Nephron (organoid): ENCODE results near the gene EPHA7.

ENCODE experiments used
- H3K27ac Mint-ChIP-seq, 3 experiments: 2 replicates each; pipeline ENCODE4 v1.8.0; 2020; ENCODE audit warnings: mixed read lengths in 3 of 3, mild to moderate bottlenecking in 2 of 3, moderate library complexity in 1 of 3
- H3K27me3 Mint-ChIP-seq: 2 replicates; pipeline ENCODE4 v1.8.0; 2021; ENCODE audit warnings: low read depth, mild to moderate bottlenecking, moderate library complexity, mixed read lengths
- H3K36me3 Mint-ChIP-seq: 2 replicates; pipeline ENCODE4 v1.8.0; 2020; ENCODE audit warnings: low read depth, mixed read lengths
- H3K4me1 Mint-ChIP-seq: 2 replicates; pipeline ENCODE4 v1.8.0; 2020; ENCODE audit warnings: mixed read lengths
- H3K4me3 Mint-ChIP-seq, 3 experiments: 2 replicates each; pipeline ENCODE4 v1.8.0; 2020; ENCODE audit warnings: mild to moderate bottlenecking in 3 of 3, mixed read lengths in 3 of 3, moderate library complexity in 2 of 3
- H3K9me3 Mint-ChIP-seq: 2 replicates; pipeline ENCODE4 v1.8.0; 2020; ENCODE audit warnings: mixed read lengths
- CTCF ChIP-seq, 3 experiments: fragments of 200-600 bp; sonication (generic); IDR thresholded peaks; one replicate each; pipeline ENCODE4 v1.5.0; 2021; ENCODE audit warnings: antibody characterized with exemption in 3 of 3; ENCODE audit not compliant: unreplicated experiment in 3 of 3

The EPHA7 gene

GRCh38 chr6:93351222-93351621 is 68.1 kb downstream of the EPHA7 start:
- Mint-ChIP-seq H3K27ac (no peak overlapping the region), H3K4me1 (no peaks in the 10 kb centered on the region), H3K36me3 (peaks cover 53% of the 10 kb centered on the region), H3K9me3 (peaks cover 3% of the 10 kb centered on the region), H3K27me3 (no peaks in the 10 kb centered on the region), H3K4me3 (no peak overlapping the region)
- TF ChIP-seq CTCF (IDR thresholded peaks at IDR 0.05; ENCODE audit: unreplicated experiment in 3 of 3), result no peak

- Mint-ChIP-seq H3K27ac (no peak overlapping the region), H3K36me3 (peaks cover 53% of the 10 kb centered on the region), H3K4me3 (no peak overlapping the region), H3K9me3 (peaks cover 3% of the 10 kb centered on the region), H3K4me1 (no peaks in the 10 kb centered on the region), H3K27me3 (no peaks in the 10 kb centered on the region)
- no peak for TF ChIP-seq CTCF (IDR thresholded peaks at IDR 0.05; ENCODE audit: unreplicated experiment in 3 of 3)
Measured at GRCh38 chr6:93350774-93351173, 68.6 kb downstream of the EPHA7 start.

GRCh38 chr6:93344333-93344835 is 75.0 kb downstream of the EPHA7 start:
- no peaks in the 10 kb centered on the region for H3K27me3 Mint-ChIP-seq
- H3K36me3 Mint-ChIP-seq, result peaks cover 19% of the 10 kb centered on the region

GRCh38 chr6:93343476-93343875 is 75.9 kb downstream of the EPHA7 start:
- H3K4me3 Mint-ChIP-seq, result no peak overlapping the region
- no peak for TF ChIP-seq CTCF (IDR thresholded peaks at IDR 0.05; ENCODE audit: unreplicated experiment in 3 of 3)
- H3K9me3 Mint-ChIP-seq, result no peaks in the 10 kb centered on the region
- H3K4me1 Mint-ChIP-seq, result no peaks in the 10 kb centered on the region
- H3K27ac Mint-ChIP-seq, result peak overlapping the region in 1 of 3 experiments; percentile 63
- peaks cover 19% of the 10 kb centered on the region for H3K36me3 Mint-ChIP-seq
- H3K27me3 Mint-ChIP-seq, result no peaks in the 10 kb centered on the region

More at GRCh38 chr6:93344333-93344835, 75.0 kb downstream of the EPHA7 start:
- Mint-ChIP-seq H3K9me3 (no peaks in the 10 kb centered on the region), H3K4me1 (no peaks in the 10 kb centered on the region), H3K27ac (no peak overlapping the region), H3K4me3 (no peak overlapping the region)
- no peak for TF ChIP-seq CTCF (IDR thresholded peaks at IDR 0.05; ENCODE audit: unreplicated experiment in 3 of 3)

GRCh38 chr6:93341900-93342613 is 77.3 kb downstream of the EPHA7 start:
- H3K9me3 Mint-ChIP-seq, result no peaks in the 10 kb centered on the region
- no peaks in the 10 kb centered on the region for H3K4me1 Mint-ChIP-seq
- no peak overlapping the region for H3K4me3 Mint-ChIP-seq
- TF ChIP-seq CTCF (IDR thresholded peaks at IDR 0.05; ENCODE audit: unreplicated experiment in 3 of 3), result no peak
- H3K27me3 Mint-ChIP-seq, result no peaks in the 10 kb centered on the region
- H3K36me3 Mint-ChIP-seq, result peaks cover 14% of the 10 kb centered on the region
- H3K27ac Mint-ChIP-seq, result no peak overlapping the region
